NCI-H2029 treated with DMSO at 0.1 percent for 48 hours (cell line): Measurements from ENCODE around the gene CCDC69.
"Not testable (repeated sequence)": the region's sequence is repeated elsewhere in the genome, so short reads cannot be mapped to it uniquely, and the experiment has no call there.

Source experiments
- DNase-seq: peaks from one replicate; lab custom pipeline; 2025; lab: John Stamatoyannopoulos, UW

The CCDC69 gene

GRCh38 chr5:151245680-151246219, 21.9 kb upstream of the CCDC69 start:
- DNase-seq: no peak

GRCh38 chr5:151244206-151244605, 20.3 kb upstream of the CCDC69 start:
- DNase-seq: no peak

- DNase-seq: no peak
These were observed 19.7 kb upstream of the CCDC69 start for GRCh38 chr5:151243564-151243963.

- no peak for DNase-seq
These were observed 19.2 kb upstream of the CCDC69 start for GRCh38 chr5:151243127-151243526.

GRCh38 chr5:151240924-151241635, 17.2 kb upstream of the CCDC69 start:
- peak; percentile 65 for DNase-seq

GRCh38 chr5:151240268-151240835, 16.5 kb upstream of the CCDC69 start:
- DNase-seq: not testable (repeated sequence)

GRCh38 chr5:151239237-151239861, 15.5 kb upstream of the CCDC69 start:
- DNase-seq: peak; percentile 8

GRCh38 chr5:151238303-151238741, 14.4 kb upstream of the CCDC69 start:
- no peak for DNase-seq

- no peak for DNase-seq
These were observed 13.8 kb upstream of the CCDC69 start for GRCh38 chr5:151237685-151238084.

GRCh38 chr5:151236888-151237287, 13.0 kb upstream of the CCDC69 start:
- DNase-seq: no peak

GRCh38 chr5:151235239-151235571, 11.3 kb upstream of the CCDC69 start:
- DNase-seq: not testable (repeated sequence)

GRCh38 chr5:151234476-151235238, 10.8 kb upstream of the CCDC69 start:
- DNase-seq: no peak

GRCh38 chr5:151233616-151234085, 9.8 kb upstream of the CCDC69 start:
- DNase-seq: no peak

- no peak for DNase-seq
These were observed 7.5 kb upstream of the CCDC69 start for GRCh38 chr5:151231359-151231758.

- DNase-seq: no peak
These were observed 6.3 kb upstream of the CCDC69 start for GRCh38 chr5:151230048-151230680.

- no peak for DNase-seq
These were observed 5.1 kb upstream of the CCDC69 start for GRCh38 chr5:151228986-151229385.

- no peak for DNase-seq
These were observed 4.1 kb upstream of the CCDC69 start for GRCh38 chr5:151227918-151228447.

GRCh38 chr5:151225475-151225874, 1.6 kb upstream of the CCDC69 start:
- no peak for DNase-seq

GRCh38 chr5:151225071-151225470, 1.2 kb upstream of the CCDC69 start:
- DNase-seq: no peak

GRCh38 chr5:151224372-151224771, 480 bp upstream of the CCDC69 start:
- no peak for DNase-seq

- no peak for DNase-seq
These were observed 974 bp downstream of the CCDC69 start for GRCh38 chr5:151222790-151223446.
